HEK293 (cell line): Measurements from ENCODE around the gene SPATA7.

Experiments used
- CTCF ChIA-PET: fragments of 350-600 bp; formaldehyde crosslinking; extraction: SDS; loops from one replicate; lab custom pipeline; 2021; ENCODE audit warnings: antibody characterized with exemption; lab: Yijun Ruan, JAX
- POLR2A ChIA-PET: fragments of 300-600 bp; formaldehyde crosslinking; extraction: SDS; loops from one replicate; lab custom pipeline; 2020; ENCODE audit warnings: antibody characterized with exemption, inconsistent platforms; lab: Yijun Ruan, JAX
- H3K27ac ChIP-seq: fragments of 200-500 bp; sonication (Bioruptor generic); 2 replicates; pipeline ENCODE4 v1.5.1; 2014; ENCODE audit warnings: low read depth, low read length, control low read depth, inconsistent platforms; ENCODE audit errors: extremely low read depth
- H3K36me3 ChIP-seq, 2 experiments: fragments of 200-500 bp in 1 of 2; sonication (Bioruptor generic) in 1 of 2; 1 replicate in 1 of 2; 2 replicates in 1 of 2; pipeline ENCODE4 v1.5.1; 2014 to 2017; ENCODE audit warnings: inconsistent platforms in 2 of 2, low read length in 2 of 2; ENCODE audit not compliant: control insufficient read depth in 2 of 2, insufficient read depth in 1 of 2
- H3K4me1 ChIP-seq: fragments of 200-500 bp; sonication (Bioruptor generic); 2 replicates; pipeline ENCODE4 v1.5.1; 2014; ENCODE audit warnings: mild to moderate bottlenecking, low read length, inconsistent platforms; ENCODE audit not compliant: control insufficient read depth, insufficient read depth
- H3K4me3 ChIP-seq: 2 replicates; pipeline ENCODE4 v1.5.1; 2011; ENCODE audit warnings: low read depth, mild to moderate bottlenecking, control low read depth, low read length, moderate library complexity
- H3K9me3 ChIP-seq: fragments of 200-500 bp; sonication (Bioruptor generic); 2 replicates; pipeline ENCODE4 v1.5.1; 2014; ENCODE audit warnings: low read depth, low read length, inconsistent platforms; ENCODE audit not compliant: control insufficient read depth, insufficient read depth
- BCL11A ChIP-seq: fragments of 450-650 bp; formaldehyde crosslinking; IDR thresholded peaks from 2 replicates; pipeline ENCODE4 v1.5.1; 2016; ENCODE audit warnings: low read depth, missing biosample characterization, missing genetic modification characterization
- BCL6B ChIP-seq: fragments of 450-650 bp; formaldehyde crosslinking; IDR thresholded peaks from 2 replicates; pipeline ENCODE4 v1.5.1; 2017; ENCODE audit warnings: missing biosample characterization, missing genetic modification characterization
- KLF9 ChIP-seq: fragments of 450-650 bp; formaldehyde crosslinking; IDR thresholded peaks from 2 replicates; pipeline ENCODE4 v1.5.1; 2016; ENCODE audit warnings: missing biosample characterization, missing genetic modification characterization, low read depth
- MYNN ChIP-seq: fragments of 450-650 bp; formaldehyde crosslinking; IDR thresholded peaks from 2 replicates; pipeline ENCODE4 v1.5.1; 2016; ENCODE audit warnings: missing biosample characterization, missing genetic modification characterization, borderline replicate concordance
- SCRT1 ChIP-seq: fragments of 450-650 bp; formaldehyde crosslinking; IDR thresholded peaks from 2 replicates; pipeline ENCODE4 v1.5.1; 2016; ENCODE audit warnings: missing biosample characterization, missing genetic modification characterization, borderline replicate concordance
- ZBTB1 ChIP-seq: fragments of 450-650 bp; formaldehyde crosslinking; IDR thresholded peaks from 2 replicates; pipeline ENCODE4 v1.5.1; 2016; ENCODE audit warnings: missing biosample characterization, missing genetic modification characterization
- ZBTB44 ChIP-seq: fragments of 450-650 bp; IDR thresholded peaks from 2 replicates; pipeline ENCODE4 v1.5.1; 2018; ENCODE audit warnings: missing biosample characterization, mild to moderate bottlenecking, missing genetic modification characterization
- ZNF148 ChIP-seq: fragments of 450-650 bp; formaldehyde crosslinking; IDR thresholded peaks from 2 replicates; pipeline ENCODE4 v1.5.0; 2017; ENCODE audit warnings: missing biosample characterization, missing genetic modification characterization, borderline replicate concordance
- ZNF184 ChIP-seq: fragments of 450-650 bp; IDR thresholded peaks from 2 replicates; pipeline ENCODE4 v1.5.1; 2018; ENCODE audit warnings: missing biosample characterization, mild to moderate bottlenecking, missing genetic modification characterization
- ZNF335 ChIP-seq: fragments of 450-650 bp; formaldehyde crosslinking; conservative IDR thresholded peaks from 2 replicates; pipeline ENCODE4 v1.5.1; 2016; ENCODE audit warnings: missing biosample characterization, missing genetic modification characterization
- ZNF423 ChIP-seq: fragments of 450-650 bp; formaldehyde crosslinking; IDR thresholded peaks from 2 replicates; pipeline ENCODE4 v1.5.1; 2016; ENCODE audit warnings: missing biosample characterization, missing genetic modification characterization
- ZNF426 ChIP-seq: fragments of 450-650 bp; formaldehyde crosslinking; IDR thresholded peaks from 2 replicates; pipeline ENCODE4 v1.5.1; 2017; ENCODE audit warnings: missing biosample characterization, missing genetic modification characterization, mild to moderate bottlenecking, inconsistent platforms, moderate library complexity
- ZNF510 ChIP-seq: fragments of 450-650 bp; formaldehyde crosslinking; IDR thresholded peaks from 2 replicates; pipeline ENCODE4 v1.5.1; 2018; ENCODE audit warnings: mild to moderate bottlenecking, missing genetic modification characterization, missing biosample characterization; ENCODE audit not compliant: insufficient replicate concordance
- ZNF580 ChIP-seq: fragments of 450-650 bp; formaldehyde crosslinking; IDR thresholded peaks from 2 replicates; pipeline ENCODE4 v1.5.1; 2016; ENCODE audit warnings: missing biosample characterization, missing genetic modification characterization
- ZNF610 ChIP-seq: fragments of 450-650 bp; formaldehyde crosslinking; IDR thresholded peaks from 2 replicates; pipeline ENCODE4 v1.5.1; 2016; ENCODE audit warnings: missing biosample characterization, missing genetic modification characterization, borderline replicate concordance
- ZNF670 ChIP-seq: fragments of 450-650 bp; formaldehyde crosslinking; IDR thresholded peaks from 2 replicates; pipeline ENCODE4 v1.5.1; 2016; ENCODE audit warnings: missing biosample characterization, missing genetic modification characterization, low read depth
- ZSCAN23 ChIP-seq: fragments of 450-650 bp; formaldehyde crosslinking; IDR thresholded peaks from 2 replicates; pipeline ENCODE4 v1.5.1; 2016; ENCODE audit warnings: missing biosample characterization, missing genetic modification characterization
- TF ChIP-seq, protein P1 (sequence below): fragments of 450-650 bp; formaldehyde crosslinking; IDR thresholded peaks from 2 replicates; pipeline ENCODE4 v1.5.1; 2016; ENCODE audit warnings: missing biosample characterization, missing genetic modification characterization
- TF ChIP-seq, protein P2 (sequence below): sonication (generic); formaldehyde crosslinking; IDR thresholded peaks from 2 replicates; pipeline ENCODE4 v1.8.1; 2022; ENCODE audit warnings: mild to moderate bottlenecking, moderate library complexity, missing genetic modification reagents

The SPATA7 gene

DNA sequence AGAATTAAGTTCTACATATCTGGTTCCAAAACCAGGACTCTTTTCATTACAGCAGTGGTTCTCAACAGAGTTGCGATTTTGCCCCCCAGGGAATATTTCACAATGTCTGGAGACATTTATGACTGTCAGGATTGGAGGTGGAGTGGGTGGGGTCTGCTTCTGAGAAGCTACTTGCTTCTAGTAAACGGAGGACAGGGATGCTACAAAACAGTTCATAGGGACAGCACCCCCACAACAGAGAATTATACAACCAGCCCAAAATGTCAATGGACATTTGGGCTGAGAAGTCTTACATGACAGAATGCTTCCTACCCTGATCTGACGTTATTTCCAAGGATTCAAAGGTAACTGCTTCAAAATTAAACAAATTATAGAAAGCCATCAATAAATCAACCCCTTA is 739 bp upstream of the SPATA7 start (continued):
- TF ChIP-seq, protein P1, sequence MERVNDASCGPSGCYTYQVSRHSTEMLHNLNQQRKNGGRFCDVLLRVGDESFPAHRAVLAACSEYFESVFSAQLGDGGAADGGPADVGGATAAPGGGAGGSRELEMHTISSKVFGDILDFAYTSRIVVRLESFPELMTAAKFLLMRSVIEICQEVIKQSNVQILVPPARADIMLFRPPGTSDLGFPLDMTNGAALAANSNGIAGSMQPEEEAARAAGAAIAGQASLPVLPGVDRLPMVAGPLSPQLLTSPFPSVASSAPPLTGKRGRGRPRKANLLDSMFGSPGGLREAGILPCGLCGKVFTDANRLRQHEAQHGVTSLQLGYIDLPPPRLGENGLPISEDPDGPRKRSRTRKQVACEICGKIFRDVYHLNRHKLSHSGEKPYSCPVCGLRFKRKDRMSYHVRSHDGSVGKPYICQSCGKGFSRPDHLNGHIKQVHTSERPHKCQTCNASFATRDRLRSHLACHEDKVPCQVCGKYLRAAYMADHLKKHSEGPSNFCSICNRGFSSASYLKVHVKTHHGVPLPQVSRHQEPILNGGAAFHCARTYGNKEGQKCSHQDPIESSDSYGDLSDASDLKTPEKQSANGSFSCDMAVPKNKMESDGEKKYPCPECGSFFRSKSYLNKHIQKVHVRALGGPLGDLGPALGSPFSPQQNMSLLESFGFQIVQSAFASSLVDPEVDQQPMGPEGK = 0 out of 2 replicates have a peak, but pooled peaks have one; percentile 13
- no peak for TF ChIP-seq BCL6B (tag by site-specific recombination)

- no peaks in the 10 kb centered on the region for H3K9me3 ChIP-seq
- no peak for TF ChIP-seq ZNF580 (tag by site-specific recombination)
- TF ChIP-seq ZNF335 = peak; percentile 34; the same call in 1 of the 2 replicates
- no peak for TF ChIP-seq ZNF184 (tag by site-specific recombination)
- TF ChIP-seq, all 188 proteins: peak for 1
- Histone ChIP-seq H3K36me3 (no peaks in the 10 kb centered on the region), H3K4me1 (peaks cover 3% of the 10 kb centered on the region; the same call in 1 of the 2 replicates), H3K4me3 (peak overlapping the region; percentile 95), H3K27ac (no peak overlapping the region; the same call in 1 of the 2 replicates)
- CTCF ChIA-PET = no interaction called here
- POLR2A ChIA-PET = no interaction called here
Measured at GRCh38 chr14:88386256-88386794, 868 bp downstream of the SPATA7 start.

DNA sequence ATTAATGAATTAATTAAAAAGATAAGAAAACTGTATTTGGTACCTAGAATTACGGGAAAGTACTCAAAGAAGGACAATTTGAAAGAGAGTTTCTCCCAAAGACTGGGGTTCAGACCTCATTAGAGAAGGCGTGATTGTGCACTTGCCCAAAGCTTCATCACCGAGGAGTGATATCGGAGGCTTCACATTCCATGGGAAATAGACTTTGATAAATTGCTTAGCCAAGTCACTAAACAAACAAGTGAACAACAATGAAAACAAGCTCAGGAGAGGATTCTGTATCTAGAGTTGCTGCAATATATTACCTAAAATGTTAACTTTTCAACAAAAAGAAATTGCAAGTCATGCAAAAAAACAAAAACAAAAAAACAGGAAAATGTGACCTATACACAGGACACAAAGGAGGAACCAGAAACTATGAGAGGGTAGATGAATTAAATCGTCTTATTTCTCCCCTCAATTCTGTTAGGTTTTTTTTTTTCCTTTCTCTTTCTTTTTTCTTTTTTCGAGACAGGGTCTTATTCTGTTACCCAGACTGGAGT is 3.4 kb downstream of the SPATA7 start:
- Histone ChIP-seq H3K9me3 (no peaks in the 10 kb centered on the region), H3K36me3 (peaks cover 0 to 10% of the 10 kb centered on the region in 2 experiments; a peak in 1 of 3 replicates), H3K4me3 (no peak overlapping the region), H3K27ac (no peak overlapping the region), H3K4me1 (peaks cover 3% of the 10 kb centered on the region; the same call in 1 of the 2 replicates)
- TF ChIP-seq ZSCAN23 (tag by site-specific recombination) = no peak
- ChIA-PET POLR2A (no interaction called here), CTCF (no interaction called here)

DNA sequence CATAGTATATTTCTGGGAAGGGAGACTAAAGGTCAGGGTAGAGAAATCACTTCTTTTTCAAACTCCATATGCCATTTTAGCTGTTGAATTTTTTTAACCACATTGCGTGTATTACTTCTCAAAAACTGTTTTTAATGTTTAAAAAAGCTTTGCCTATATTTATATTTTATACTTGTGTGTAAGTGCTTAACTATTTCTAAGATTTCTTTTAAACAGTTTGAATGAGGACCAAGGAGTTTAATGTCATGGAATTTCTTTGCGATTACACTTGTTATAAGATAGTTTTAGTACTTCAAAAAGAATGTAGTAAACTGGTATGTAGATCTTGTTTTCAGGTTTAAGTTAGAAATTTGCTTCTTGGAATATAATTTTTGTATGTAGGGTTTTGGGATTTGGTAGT is 7.2 kb downstream of the SPATA7 start:
- Histone ChIP-seq H3K36me3 (peaks cover 19 to 24% of the 10 kb centered on the region in 2 experiments), H3K27ac (no peak overlapping the region), H3K9me3 (no peaks in the 10 kb centered on the region), H3K4me1 (no peaks in the 10 kb centered on the region), H3K4me3 (no peak overlapping the region)
- POLR2A ChIA-PET = no interaction called here
- CTCF ChIA-PET = interaction anchor here (2.9 kb wide), 1 partner anchor 203 kb away, joined by 10 read pairs; no protein-coding TSS in a partner anchor
- TF ChIP-seq ZBTB1 (tag by site-specific recombination) = no peak
- no peak for TF ChIP-seq ZNF426 (tag by site-specific recombination)
- TF ChIP-seq SCRT1 (tag by site-specific recombination) = no peak
- TF ChIP-seq ZNF510 (tag by site-specific recombination) = no peak
- TF ChIP-seq ZBTB44 (tag by site-specific recombination) = no peak
- no peak for TF ChIP-seq ZNF610 (tag by site-specific recombination)
- TF ChIP-seq BCL11A = no peak
- TF ChIP-seq ZNF148 = no peak
- TF ChIP-seq MYNN = no peak
- no peak for TF ChIP-seq KLF9 (tag by site-specific recombination)
- TF ChIP-seq, protein P2, sequence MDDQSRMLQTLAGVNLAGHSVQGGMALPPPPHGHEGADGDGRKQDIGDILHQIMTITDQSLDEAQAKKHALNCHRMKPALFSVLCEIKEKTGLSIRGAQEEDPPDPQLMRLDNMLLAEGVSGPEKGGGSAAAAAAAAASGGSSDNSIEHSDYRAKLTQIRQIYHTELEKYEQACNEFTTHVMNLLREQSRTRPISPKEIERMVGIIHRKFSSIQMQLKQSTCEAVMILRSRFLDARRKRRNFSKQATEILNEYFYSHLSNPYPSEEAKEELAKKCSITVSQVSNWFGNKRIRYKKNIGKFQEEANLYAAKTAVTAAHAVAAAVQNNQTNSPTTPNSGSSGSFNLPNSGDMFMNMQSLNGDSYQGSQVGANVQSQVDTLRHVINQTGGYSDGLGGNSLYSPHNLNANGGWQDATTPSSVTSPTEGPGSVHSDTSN (CRISPR knock-in tag) = no peak
- no peak for TF ChIP-seq ZNF670 (tag by site-specific recombination)
- TF ChIP-seq ZNF423 (tag by site-specific recombination) = no peak
